EL (cell line): ENCODE data around the gene AFF1.
"Not testable (repeated sequence)": the region's sequence is repeated elsewhere in the genome, so short reads cannot be mapped to it uniquely, and the experiment has no call there.

Experiments used
- DNase-seq: peaks from one replicate; pipeline ENCODE4 v3.0.0-alpha.2; 2016

AFF1 gene

GRCh38 chr4:87118826-87119225, 184.0 kb downstream of the AFF1 start:
- peak; percentile 68 for DNase-seq

- DNase-seq = no peak
These were observed 185.2 kb downstream of the AFF1 start for GRCh38 chr4:87120010-87120409.

- DNase-seq = no peak
These were observed 185.8 kb downstream of the AFF1 start for GRCh38 chr4:87120411-87121162.

GRCh38 chr4:87121341-87122065, 186.7 kb downstream of the AFF1 start:
- DNase-seq = no peak

GRCh38 chr4:87122252-87122651, 187.4 kb downstream of the AFF1 start:
- no peak for DNase-seq

GRCh38 chr4:87126056-87126455, 191.2 kb downstream of the AFF1 start:
- DNase-seq = no peak

- no peak for DNase-seq
These were observed 193.3 kb downstream of the AFF1 start for GRCh38 chr4:87128006-87128705.

GRCh38 chr4:87129681-87130080, 194.9 kb downstream of the AFF1 start:
- DNase-seq = no peak

GRCh38 chr4:87130985-87131703, 196.3 kb downstream of the AFF1 start:
- DNase-seq = no peak

GRCh38 chr4:87132035-87132434, 197.2 kb downstream of the AFF1 start:
- no peak for DNase-seq

GRCh38 chr4:87133183-87133582, 198.4 kb downstream of the AFF1 start:
- no peak for DNase-seq

GRCh38 chr4:87134122-87134521, 199.3 kb downstream of the AFF1 start:
- no peak for DNase-seq

GRCh38 chr4:87141428-87141827, 206.6 kb downstream of the AFF1 start:
- DNase-seq = no peak

GRCh38 chr4:87144356-87144755, 209.5 kb downstream of the AFF1 start:
- DNase-seq = no peak

GRCh38 chr4:87145934-87146333, 211.1 kb downstream of the AFF1 start:
- DNase-seq = not testable (repeated sequence)

GRCh38 chr4:87147116-87147515, 212.3 kb downstream of the AFF1 start:
- no peak for DNase-seq

- DNase-seq = peak; percentile 72
These were observed 215.9 kb downstream of the AFF1 start for GRCh38 chr4:87150498-87151261.

- DNase-seq = peak; percentile 3
These were observed 216.9 kb downstream of the AFF1 start for GRCh38 chr4:87151730-87152129.

- DNase-seq = no peak
These were observed 217.7 kb downstream of the AFF1 start for GRCh38 chr4:87152310-87153041.

- no peak for DNase-seq
These were observed 218.5 kb downstream of the AFF1 start for GRCh38 chr4:87153078-87153870.

- DNase-seq = no peak
These were observed 231.1 kb downstream of the AFF1 start for GRCh38 chr4:87165892-87166291.
